ENCODE measurements around the gene MRPL37.
"Not testable (repeated sequence)": the region's sequence is repeated elsewhere in the genome, so short reads cannot be mapped to it uniquely, and the experiment has no call there.

Gene MRPL37
- 17.4 to 33.3 reads per million in 2 donors for total RNA-seq

DNA sequence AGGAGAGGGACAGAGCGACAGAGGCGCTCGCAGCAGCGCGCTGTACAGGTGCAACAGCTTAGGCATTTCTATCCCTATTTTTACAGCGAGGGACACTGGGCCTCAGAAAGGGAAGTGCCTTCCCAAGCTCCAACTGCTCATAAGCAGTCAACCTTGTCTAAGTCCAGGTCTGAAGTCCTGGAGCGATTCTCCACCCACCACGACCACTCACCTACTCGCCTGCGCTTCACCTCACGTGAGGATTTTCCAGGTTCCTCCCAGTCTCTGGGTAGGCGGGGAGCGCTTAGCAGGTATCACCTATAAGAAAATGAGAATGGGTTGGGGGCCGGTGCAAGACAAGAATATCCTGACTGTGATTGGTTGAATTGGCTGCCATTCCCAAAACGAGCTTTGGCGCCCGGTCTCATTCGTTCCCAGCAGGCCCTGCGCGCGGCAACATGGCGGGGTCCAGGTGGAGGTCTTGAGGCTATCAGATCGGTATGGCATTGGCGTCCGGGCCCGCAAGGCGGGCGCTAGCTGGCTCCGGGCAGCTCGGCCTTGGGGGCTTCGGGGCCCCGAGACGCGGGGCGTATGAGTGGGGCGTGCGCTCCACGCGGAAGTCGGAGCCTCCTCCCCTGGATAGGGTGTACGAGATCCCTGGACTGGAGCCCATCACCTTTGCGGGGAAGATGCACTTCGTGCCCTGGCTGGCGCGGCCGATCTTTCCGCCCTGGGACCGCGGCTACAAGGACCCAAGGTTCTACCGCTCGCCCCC lies at the start of gene MRPL37, which contains the start of gene CYB5RL:
Gene MRPL37 (plus strand): TSS at position 403 of the 754 bp plus-strand sequence. CDS start 77 bp downstream, at position 480.
Gene CYB5RL (minus strand): TSS at position 266 of the 754 bp plus-strand sequence. CDS start 4,414 bp downstream, outside the sequence.
- peak; percentile 80 for DNase-seq

DNA sequence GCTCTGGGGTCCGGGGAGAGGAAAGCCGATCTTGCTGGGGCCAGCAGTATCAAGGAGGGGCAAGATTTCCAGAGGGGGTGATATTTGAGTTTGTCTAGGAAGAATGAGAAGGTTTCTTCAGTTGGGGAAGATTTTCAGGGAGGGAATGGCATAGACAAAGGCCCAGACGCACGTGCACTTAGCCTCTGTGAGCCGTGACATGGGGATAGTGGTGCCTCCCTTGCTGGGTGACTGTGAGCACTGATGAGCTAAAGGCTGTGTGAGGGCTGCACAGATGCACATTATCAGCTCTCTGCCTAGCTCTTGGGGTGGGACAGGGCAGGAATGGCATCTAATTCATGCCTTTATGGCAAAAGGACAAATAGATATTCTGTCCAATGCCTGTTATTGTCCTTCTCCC lies 49.0 kb upstream of the MRPL37 start:
- no peak for DNase-seq

DNA sequence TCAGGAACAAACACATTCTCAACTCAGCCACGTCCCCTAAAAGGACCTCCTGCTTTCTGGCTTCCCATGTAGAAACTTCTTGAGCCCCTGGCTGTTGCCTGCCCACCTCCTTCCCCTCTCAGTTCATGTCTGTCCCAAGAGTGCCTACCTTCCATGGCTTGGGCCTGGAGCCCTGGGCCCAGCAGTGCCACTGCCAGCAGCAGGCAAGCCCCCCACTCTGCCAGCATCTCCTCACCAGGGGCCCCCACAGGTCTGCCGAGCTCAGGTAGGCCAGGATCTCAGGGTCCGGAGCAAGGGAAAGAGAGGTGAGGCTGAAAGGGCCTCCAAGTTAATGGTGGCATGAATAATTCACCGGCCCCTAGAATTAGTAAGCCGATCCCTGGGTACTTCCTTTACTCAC lies 47.3 kb upstream of the MRPL37 start, which contains the start of gene CDCP2:
Gene CDCP2 (minus strand): TSS at position 305 of the 400 bp plus-strand sequence. CDS start 78 bp downstream, at position 227.
- DNase-seq: no peak

DNA sequence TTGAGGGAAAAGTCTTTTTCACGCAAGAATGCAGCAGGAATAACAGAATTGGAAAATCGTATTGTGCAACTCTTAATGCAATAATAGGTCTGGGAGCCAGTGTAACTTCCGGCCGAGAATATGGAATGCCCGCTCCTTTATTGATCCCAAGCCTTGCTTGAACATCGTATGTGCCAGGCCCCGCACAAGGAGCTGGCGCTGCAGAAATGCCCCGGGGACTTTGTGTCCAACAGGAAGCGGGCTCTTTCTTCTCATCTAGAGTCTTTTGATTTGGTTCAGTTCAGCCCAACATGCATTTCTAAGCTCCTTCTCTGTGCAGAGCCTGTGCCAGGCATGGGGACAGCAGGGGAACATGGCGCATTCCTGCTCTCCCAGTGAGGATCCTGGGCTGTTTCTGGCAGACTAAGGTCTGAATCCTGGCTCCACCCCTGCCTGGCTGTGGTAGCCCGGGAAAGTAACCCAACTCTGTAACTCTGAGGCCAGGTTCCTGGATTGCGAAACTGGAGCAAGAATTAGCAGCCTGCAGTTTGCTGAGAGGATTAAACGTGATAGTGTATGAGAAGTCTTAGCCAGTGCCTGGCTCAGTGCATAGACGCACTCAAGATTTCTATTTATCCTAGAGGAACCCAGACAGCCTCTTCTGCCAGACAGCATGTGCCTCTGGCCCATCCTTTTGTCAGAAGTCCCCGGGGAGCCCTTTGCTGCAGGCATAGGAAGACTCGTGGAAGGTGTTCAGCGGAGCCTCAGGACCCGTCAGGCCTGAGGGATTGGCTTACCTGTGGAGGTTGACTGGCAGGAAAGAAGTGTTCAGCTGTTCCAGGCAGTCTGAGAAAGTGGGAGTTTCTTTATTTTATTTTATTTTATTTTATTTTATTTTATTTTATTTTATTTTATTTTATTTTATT lies 46.2 kb upstream of the MRPL37 start:
- DNase-seq: no peak

DNA sequence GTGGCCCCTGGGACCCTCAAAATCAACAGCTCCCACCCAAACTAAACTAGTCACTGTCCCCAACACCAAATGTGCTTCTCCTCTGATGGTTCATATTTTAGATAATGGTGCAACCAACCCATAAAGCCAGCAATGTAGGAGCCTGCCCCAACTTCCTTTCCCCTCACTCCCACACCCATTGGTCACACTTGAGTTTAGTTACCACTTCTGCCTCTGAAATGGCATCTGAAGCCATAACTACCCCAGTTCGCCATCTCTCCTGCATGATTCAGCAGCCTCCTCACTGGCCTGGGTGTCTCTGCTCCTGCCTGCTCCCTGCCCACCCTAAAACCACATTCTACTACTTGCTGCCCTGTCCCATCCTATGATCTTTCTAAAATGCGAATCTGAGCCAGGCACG lies 43.8 kb upstream of the MRPL37 start:
- no peak for DNase-seq

DNA sequence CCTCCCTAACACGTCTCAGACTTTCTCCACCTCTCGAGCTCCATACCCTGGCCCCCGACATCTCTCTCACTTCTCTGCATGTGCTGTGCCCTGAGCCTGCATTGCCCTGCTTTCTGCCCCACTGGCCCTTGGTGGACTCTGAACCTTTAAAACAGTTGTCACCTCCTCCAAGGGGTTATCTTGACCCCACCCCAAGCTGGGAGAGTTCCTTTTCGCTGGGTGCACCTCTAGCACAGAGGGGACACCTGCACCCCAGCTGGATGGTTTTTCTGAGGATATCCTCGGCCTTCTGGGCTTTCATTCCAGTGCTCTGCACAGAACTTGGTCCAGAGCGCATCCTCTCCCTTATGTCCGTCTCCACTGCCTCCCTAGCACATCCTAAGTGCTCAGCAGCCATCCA lies 43.0 kb upstream of the MRPL37 start:
- no peak for DNase-seq

DNA sequence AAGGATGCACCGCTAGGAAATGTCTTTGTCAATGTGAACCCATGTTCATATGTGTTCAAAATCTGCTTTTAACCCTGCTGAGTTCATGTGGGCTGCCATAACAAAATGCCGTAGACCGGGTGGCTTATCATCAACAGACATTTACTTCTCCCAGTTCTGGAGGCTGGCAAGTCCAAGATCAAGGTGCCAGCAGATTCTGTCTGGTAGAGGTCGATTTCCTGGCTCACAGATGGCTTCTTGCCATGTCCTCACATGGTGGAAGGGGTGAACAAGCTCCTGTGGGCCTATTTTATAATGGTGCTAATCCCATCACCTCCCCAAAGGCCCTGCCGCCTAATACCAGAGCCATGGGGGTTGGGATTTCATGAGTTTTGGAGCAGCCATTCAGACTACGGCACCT lies 42.6 kb upstream of the MRPL37 start:
- DNase-seq: no peak

DNA sequence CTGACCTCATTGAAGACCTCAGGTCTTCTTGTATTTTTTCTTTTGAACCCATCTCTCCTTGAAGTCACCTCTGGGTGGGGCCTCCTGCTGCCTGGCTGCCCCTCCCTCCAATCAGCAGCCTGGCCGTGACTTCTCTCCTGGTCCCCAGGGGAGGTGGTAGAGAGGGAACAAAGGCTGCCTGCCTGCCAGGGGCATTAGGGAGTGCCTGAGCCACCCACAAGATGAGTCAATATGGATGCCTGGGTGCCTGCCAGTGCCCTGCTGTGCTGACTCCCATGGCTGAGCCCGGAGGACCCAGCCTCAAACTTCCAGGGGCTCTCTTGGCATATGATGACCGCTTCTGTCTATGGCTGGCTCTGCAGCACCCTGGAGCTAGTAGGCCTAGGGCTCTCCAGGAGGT lies 41.9 kb upstream of the MRPL37 start:
- DNase-seq: no peak

DNA sequence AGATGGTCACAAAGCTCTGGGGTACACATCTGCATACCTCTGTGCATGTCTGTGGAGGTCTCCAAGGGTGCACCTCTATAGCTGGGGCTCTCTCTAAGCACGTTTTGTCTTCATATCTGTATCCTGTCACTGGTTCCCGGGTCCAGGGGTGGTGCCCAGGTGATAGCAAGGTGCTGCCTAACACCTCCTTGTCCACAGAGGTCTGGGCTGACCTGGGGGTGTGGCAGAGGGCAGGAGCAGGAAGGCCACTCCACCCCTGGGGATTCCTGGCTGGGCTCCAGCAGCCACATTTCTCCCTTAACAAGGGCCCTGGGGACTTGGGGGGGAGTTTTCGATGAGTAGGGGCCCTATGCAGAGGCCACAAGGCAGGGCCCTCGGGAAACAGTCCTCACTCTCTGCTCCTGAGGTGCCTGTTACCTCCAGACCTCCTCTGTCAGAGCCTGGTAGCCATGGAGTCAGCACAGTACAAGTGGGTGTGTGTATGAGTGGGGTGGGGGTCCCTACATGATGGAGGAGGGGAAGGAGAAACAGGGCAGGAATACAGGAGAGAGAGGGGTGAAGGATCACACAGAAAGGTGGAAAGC lies 40.1 kb upstream of the MRPL37 start:
- DNase-seq: no peak

DNA sequence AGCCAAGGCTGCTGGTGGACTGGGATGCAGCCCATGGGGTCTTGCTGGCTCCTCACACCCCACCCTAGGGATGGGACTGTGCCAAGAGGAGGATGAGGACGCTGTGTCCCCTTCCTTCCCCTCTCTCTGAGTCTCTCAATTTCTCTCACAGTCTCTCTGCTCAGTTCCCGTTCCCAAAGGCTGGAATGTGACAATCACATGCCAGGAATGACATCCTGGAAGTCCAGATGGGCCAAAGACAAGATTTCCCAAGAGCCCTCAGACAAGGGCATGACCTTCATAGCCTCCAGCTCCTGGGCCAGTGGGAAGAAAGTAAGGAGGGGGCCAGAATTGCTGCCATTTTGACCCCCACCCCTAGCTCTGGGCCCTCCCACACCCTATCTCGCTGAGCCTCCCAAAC lies 39.6 kb upstream of the MRPL37 start:
- DNase-seq: no peak

DNA sequence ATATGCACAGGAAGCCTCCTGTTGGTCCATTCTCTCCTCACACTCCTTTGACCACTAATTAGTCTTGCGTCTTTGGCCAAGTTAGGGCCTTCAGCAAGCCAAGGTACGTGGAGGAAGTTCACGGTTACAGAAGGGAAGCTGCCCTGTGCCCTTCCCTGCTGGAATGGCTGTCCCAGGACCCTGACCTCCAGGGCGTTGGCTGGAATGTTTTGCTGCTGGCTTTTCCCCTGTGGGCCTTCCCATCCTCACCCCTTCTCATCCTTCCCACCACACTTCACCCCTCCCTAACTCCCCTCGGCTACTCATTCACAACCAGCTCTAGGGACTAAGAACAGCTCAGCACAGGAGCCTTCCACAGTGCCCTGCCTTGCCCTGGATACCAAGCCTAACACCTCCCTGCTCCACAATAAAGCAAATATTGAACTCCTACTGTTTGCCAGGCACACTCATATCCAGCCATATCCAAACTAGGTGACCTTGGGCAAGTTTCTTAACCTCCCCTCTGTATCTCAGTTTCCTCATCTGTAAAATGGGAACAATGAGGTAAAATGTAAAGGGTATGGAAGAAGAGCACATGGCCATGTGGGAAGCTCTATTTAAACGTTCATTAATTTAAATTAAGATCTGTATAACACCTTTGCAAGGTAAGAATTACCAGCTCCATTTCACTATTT lies 38.3 kb upstream of the MRPL37 start:
- no peak for DNase-seq

DNA sequence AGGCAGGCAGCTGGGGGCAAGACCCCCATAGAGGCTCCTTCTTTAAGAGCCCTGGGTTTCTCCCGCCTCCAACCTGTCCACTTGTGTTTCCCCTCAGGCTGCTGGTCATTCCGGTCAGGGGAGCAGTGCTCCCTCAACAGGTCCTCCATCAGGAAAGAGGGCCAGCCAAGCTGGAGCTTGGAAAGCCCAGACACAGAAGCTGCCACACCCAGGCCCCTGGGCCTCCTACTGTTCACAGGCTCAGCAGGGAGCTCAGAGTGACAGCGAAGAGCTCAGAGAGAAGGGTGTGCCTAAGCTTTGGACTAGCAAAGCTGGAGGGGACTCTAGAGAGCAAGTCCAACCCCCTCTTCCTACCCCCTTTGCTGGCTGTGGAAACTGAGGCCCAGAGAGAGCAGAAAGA lies 36.9 kb upstream of the MRPL37 start:
- no peak for DNase-seq

DNA sequence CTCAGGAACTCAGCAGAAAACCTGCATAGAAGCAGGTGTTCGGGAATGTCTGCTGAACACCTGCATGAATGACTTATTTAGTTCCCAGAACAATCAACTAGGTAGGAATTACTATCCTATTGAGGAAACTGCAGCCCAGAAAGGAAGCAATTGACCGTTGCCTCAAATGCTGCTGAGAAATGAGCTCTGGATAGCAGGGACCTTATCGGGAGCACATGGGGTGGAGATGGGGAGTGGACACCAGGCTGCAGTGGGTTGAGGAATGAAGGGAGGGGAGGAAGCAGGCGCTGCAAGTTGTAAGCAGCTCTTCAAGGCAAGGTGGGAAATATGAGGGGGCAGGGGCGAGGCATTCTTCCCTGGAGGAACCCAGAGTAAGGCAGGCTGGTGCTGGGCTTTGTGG lies 36.4 kb upstream of the MRPL37 start:
- no peak for DNase-seq

DNA sequence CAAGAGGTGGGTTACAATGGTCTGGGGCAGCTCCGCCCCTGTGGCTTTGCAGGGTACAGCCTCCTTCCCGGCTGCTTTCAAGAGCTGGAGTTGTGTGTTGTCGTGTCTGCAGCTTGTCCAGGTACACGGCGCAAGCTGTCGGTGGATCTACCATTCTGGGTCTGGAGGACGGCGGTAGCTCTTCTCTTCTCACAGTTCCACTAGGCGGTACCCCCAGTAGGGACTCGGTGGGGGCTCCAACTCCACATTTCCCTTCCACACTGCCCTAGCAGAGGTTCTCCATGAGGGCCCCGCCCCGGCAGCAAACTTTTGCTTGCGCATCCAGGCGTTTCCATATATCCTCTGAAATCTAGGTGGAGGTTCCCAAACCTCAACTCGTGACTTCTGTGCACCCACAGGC lies 34.8 kb upstream of the MRPL37 start:
- DNase-seq: no peak

DNA sequence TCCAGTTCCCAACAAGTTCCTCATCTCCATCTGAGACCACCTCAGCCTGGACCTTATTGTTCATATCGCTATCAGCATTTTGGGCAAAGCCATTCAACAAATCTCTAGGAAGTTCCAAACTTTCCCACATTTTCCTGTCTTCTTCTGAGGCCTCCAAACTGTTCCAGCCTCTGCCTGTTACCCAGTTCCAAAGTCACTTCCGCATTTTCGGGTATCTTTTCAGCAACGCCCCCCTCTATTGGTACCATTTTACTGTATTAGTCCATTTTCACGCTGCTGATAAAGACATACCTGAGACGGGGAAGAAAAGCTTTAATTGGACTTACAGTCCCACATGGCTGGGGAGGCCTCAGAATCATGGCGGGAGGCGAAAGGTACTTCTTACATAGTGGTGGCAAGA lies 33.6 kb upstream of the MRPL37 start:
- DNase-seq: not testable (repeated sequence)

DNA sequence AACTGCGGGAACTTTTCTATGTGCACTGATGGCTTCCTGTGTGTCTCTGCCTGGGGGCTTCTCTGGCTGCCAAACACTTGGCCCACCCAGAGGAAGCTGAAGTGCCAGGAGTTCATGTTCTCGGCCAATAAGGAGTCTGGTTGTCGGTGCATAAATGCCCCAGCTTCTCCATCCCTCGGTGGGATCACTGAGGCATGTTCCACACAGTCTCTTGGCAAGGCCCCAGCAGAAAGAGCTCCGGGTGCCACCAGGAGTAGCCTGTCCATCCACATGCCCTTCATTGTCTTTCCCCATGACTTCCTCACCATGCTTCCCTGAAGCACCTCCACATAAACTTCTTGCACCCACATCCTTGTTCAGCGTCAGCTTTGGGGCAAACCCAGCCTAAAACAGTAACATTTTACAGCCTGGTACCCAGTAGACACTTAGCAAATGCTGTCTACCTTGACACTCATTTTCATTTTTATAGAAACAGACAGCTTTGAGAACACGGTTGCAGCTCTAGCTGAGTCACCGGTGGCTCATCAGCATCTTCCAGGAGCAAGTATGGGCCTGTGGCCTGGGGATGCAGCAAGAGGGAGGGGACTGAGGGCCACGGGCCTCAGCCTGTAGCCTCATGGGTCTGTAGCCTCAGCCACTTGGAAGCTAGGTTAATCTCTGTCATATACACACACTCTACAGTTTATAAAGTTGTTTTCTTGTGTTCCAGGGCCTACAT lies 32.4 kb upstream of the MRPL37 start:
- DNase-seq: no peak

DNA sequence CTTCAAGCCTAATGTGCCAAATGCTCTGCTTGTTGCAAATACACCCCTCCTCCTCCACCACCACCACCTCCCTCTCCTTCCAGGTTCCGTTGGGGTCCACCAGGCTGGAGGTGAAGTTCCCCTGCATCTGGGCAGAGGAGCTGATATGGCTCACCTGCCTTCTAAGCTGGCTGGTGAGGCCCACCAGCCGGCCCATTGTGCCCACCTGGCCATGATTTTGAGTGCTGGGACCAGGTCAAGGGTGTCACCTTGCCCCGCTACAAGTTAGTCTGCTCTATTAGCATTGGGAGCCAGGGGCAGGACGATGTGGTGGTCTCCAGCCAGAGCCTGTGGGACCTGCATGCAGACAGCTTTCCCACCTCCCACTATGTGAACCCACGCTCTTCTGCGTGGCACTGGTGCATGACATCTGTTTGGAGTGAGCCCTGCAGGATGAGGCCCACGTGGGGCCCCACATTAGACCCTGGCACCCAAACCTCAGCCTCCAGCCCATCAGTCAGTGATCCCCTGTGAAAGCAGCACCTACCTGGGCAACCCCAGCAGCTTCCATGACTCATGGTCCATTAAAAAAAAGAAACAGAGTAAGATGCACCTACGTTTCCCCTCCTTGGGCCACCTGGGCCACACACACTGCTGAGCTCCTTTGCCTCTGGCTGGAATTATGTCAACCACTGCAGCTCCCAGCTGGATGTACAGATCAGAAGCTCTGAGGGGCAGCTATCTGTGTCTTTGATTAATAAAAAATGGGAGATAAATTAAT lies 31.6 kb upstream of the MRPL37 start:
- no peak for DNase-seq

DNA sequence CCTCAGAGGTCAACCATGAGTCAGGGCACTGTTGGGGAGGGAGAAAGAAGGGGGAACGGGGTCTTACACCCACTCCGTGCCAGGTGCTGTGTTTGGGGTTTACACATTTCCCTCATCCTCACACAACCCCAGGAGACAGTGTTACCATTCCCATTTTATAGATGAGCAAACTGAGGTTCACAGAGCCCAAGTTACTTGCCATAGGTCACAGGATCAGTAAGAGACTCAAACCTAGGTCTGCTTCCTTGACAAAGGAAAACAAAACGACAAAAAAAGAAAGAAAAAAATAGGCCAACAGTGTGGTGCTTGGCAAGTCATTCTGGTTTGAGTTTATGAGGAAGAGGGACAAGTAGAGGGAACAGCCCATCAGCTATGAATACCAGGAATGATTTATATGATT lies 30.9 kb upstream of the MRPL37 start:
- no peak for DNase-seq

DNA sequence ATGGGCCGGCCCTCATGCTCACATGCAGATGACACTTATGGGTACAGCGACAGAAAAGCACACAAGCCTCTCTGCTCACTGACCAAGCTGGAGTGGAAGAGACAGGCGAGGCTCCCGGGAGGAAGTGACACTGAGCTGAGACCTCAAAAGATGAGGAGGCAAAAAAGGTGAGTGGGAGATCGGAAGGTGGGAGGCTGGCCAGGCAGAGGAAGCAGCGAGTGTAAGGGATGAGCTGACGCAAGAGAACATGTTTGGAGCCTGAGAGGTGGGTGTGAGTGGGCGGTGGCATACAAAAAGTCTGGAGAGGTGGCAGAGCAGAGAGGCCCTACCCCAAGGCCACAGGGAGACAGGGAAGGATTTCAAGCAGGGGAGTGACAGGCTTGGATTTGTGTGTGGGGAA lies 29.0 kb upstream of the MRPL37 start:
- DNase-seq: no peak

DNA sequence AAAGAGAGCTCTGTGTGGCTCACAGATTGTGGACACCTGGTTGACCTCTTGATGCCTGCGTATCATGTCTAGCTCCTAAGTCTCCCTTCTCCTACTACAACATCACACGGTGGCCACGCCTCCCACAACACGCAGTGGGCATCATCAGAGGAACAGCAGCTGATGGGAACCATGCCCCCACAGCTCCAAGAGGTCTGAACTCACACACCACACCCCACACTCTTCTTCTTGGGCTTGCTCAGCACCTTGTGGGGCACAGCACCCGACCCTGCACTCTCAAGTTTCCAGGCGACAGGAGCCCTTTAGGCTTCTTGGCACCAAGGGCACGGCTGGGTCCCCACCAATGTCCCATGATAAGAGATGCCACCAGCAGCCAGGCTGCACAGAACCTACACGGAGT lies 28.4 kb upstream of the MRPL37 start:
- no peak for DNase-seq

Data from T-helper 9 cell (primary cell).